ENCODE data around the gene MYO3B. TPM values are rescaled to one million over a fixed set of nuclear protein-coding genes. Genes with fewer than 3 reads are reported as not detected.
A peak's percentile ranks its signal among the peaks of the same experiment; 100 is the strongest.

Gene MYO3B
- total RNA-seq, 1 experiment from 2014 or later: not detected

DNA sequence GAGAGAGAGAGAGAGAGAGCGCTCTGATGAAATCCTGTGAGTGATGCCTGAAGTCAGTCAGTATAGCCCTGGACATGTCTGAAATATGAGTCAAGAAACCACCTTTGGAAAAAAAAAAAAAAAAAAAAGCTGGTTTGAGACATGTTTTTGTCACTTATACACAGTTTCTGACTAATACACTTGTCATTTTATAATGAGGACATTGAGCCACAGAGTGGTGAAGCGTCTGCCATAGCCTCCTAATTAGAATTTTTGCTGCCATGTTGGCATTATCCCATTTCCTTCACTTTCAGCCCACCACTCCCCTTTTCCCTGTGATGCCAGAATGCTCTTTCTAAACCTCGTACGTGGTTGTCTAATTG is 15.7 kb upstream of the MYO3B start:
- Mint-ChIP-seq H3K27ac (ENCODE audit: low read depth, unreplicated experiment) (peak overlapping the region; percentile 33), H3K4me3 (ENCODE audit: unreplicated experiment) (no peak overlapping the region), H3K27me3 (ENCODE audit: insufficient read depth, unreplicated experiment) (no peaks in the 10 kb centered on the region), H3K9me3 (ENCODE audit: unreplicated experiment) (no peaks in the 10 kb centered on the region), H3K4me1 (ENCODE audit: insufficient read depth, unreplicated experiment) (peaks cover 14% of the 10 kb centered on the region), H3K36me3 (ENCODE audit: insufficient read depth, unreplicated experiment) (no peaks in the 10 kb centered on the region)
- TF ChIP-seq CTCF (IDR thresholded peaks at IDR 0.05; ENCODE audit: unreplicated experiment): no peak
- CTCF ChIA-PET: interaction anchor here (0.6 to 0.7 kb wide), 2 partner anchors 14 to 639 kb away, joined by 3 read pairs; no protein-coding TSS in a partner anchor
- no TSS peak for BruUV-seq (replicated peaks)
- POLR2A ChIA-PET: interaction anchor here (0.6 to 1.9 kb wide), 5 partner anchors 9 to 103 kb away, joined by 3 to 7 read pairs (median 4); no protein-coding TSS in a partner anchor
- intact Hi-C loops (cut with micrococcal nuclease): no loop called here
- peak; percentile 38 for DNase-seq (ENCODE audit: unreplicated experiment)

- DNase-seq (ENCODE audit: unreplicated experiment): no peak
- TF ChIP-seq CTCF (IDR thresholded peaks at IDR 0.05; ENCODE audit: unreplicated experiment): no peak
- Mint-ChIP-seq H3K36me3 (ENCODE audit: insufficient read depth, unreplicated experiment) (no peaks in the 10 kb centered on the region), H3K9me3 (ENCODE audit: unreplicated experiment) (no peaks in the 10 kb centered on the region), H3K4me1 (ENCODE audit: insufficient read depth, unreplicated experiment) (peaks cover 14% of the 10 kb centered on the region), H3K4me3 (ENCODE audit: unreplicated experiment) (no peak overlapping the region), H3K27me3 (ENCODE audit: insufficient read depth, unreplicated experiment) (no peaks in the 10 kb centered on the region), H3K27ac (ENCODE audit: low read depth, unreplicated experiment) (peak overlapping the region; percentile 22)
- ChIA-PET CTCF (interaction anchor here (0.6 to 0.8 kb wide), 3 partner anchors 12 to 85 kb away, joined by 3 to 5 read pairs (median 3); no protein-coding TSS in a partner anchor), POLR2A (no interaction called here)
- BruUV-seq (replicated peaks): no TSS peak
- intact Hi-C loops (cut with micrococcal nuclease): no loop called here
These were observed 14.4 kb upstream of the MYO3B start for GRCh38 chr2:170163411-170164065.

DNA sequence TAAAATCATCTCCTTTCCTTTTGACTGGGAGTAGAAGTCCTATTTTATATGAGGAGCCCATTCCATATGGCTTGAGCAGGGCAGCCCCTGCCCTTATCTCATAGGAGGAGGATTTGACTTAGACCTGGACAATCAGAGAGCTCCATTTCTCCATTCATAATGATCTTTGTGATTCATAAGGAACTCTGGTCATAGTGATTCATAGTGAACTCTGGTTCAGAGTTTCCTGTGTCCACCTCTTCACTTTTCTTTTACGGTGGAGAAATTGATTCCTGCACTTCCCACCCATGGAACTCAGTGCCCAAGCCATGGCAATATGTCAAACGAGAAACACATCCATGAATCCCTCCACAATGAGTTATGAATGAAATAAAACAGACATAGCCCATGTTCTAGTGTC is 12.8 kb upstream of the MYO3B start:
- ChIA-PET CTCF (no interaction called here), POLR2A (interaction anchor here (0.7 kb wide), 1 partner anchor 844 kb away, joined by 3 read pairs; no protein-coding TSS in a partner anchor)
- no peak for TF ChIP-seq CTCF (IDR thresholded peaks at IDR 0.05; ENCODE audit: unreplicated experiment)
- BruUV-seq (replicated peaks): no TSS peak
- H3K27ac Mint-ChIP-seq (ENCODE audit: low read depth, unreplicated experiment): no peak overlapping the region
- no peaks in the 10 kb centered on the region for H3K27me3 Mint-ChIP-seq (ENCODE audit: insufficient read depth, unreplicated experiment)
- DNase-seq (ENCODE audit: unreplicated experiment): no peak
- no peaks in the 10 kb centered on the region for H3K36me3 Mint-ChIP-seq (ENCODE audit: insufficient read depth, unreplicated experiment)
- peaks cover 14% of the 10 kb centered on the region for H3K4me1 Mint-ChIP-seq (ENCODE audit: insufficient read depth, unreplicated experiment)
- intact Hi-C loops (cut with micrococcal nuclease): no loop called here
- no peak overlapping the region for H3K4me3 Mint-ChIP-seq (ENCODE audit: unreplicated experiment)
- H3K9me3 Mint-ChIP-seq (ENCODE audit: unreplicated experiment): no peaks in the 10 kb centered on the region

- no peak for DNase-seq (ENCODE audit: unreplicated experiment)
These were observed 11.2 kb upstream of the MYO3B start for GRCh38 chr2:170166735-170167134.

More at GRCh38 chr2:170166735-170167134, 11.2 kb upstream of the MYO3B start:
- no peak overlapping the region for H3K4me3 Mint-ChIP-seq (ENCODE audit: unreplicated experiment)
- no peak for TF ChIP-seq CTCF (IDR thresholded peaks at IDR 0.05; ENCODE audit: unreplicated experiment)
- ChIA-PET POLR2A (no interaction called here), CTCF (no interaction called here)
- H3K27me3 Mint-ChIP-seq (ENCODE audit: insufficient read depth, unreplicated experiment): no peaks in the 10 kb centered on the region
- no peak overlapping the region for H3K27ac Mint-ChIP-seq (ENCODE audit: low read depth, unreplicated experiment)
- no peaks in the 10 kb centered on the region for H3K9me3 Mint-ChIP-seq (ENCODE audit: unreplicated experiment)
- BruUV-seq (replicated peaks): no TSS peak
- intact Hi-C loops (cut with micrococcal nuclease): no loop called here
- H3K36me3 Mint-ChIP-seq (ENCODE audit: insufficient read depth, unreplicated experiment): no peaks in the 10 kb centered on the region
- peaks cover 14% of the 10 kb centered on the region for H3K4me1 Mint-ChIP-seq (ENCODE audit: insufficient read depth, unreplicated experiment)
